Activated CD8-positive, alpha-beta T cell treated with anti-CD3 and anti-CD28 coated beads, Interleukin-2, amount 10 ng/mL, durations not matched to agents 7 days and 5 days (primary cell): Measurements from ENCODE around the gene HSD3B1. TPM values are rescaled to one million over a fixed set of nuclear protein-coding genes. Genes with fewer than 3 reads are reported as not detected.
"Not testable (repeated sequence)": the region's sequence is repeated elsewhere in the genome, so short reads cannot be mapped to it uniquely, and the experiment has no call there.

Source experiments
- ATAC-seq: fragments of 150-1000 bp; cut with Tn5 transposase; one replicate; pipeline ENCODE4 v1.10.0; 2021; ENCODE audit warnings: moderate library complexity
- CTCF ChIA-PET: fragments of 350-600 bp; sonication (Branson Sonifier 250); formaldehyde crosslinking; loops from one replicate; lab custom pipeline; 2021; ENCODE audit warnings: antibody characterized with exemption; lab: Charles Lee
- POLR2A ChIA-PET: fragments of 350-600 bp; sonication (Branson Sonifier 250); formaldehyde crosslinking; loops from one replicate; lab custom pipeline; 2021; ENCODE audit warnings: antibody characterized with exemption; lab: Charles Lee
- DNase-seq: peaks from one replicate; pipeline ENCODE4 v3.0.0-alpha.2; 2020
- H3K27ac Mint-ChIP-seq: one replicate; pipeline ENCODE4 v1.8.0; 2021; ENCODE audit warnings: mild to moderate bottlenecking, mixed read lengths
- H3K27me3 Mint-ChIP-seq: one replicate; pipeline ENCODE4 v1.8.0; 2021; ENCODE audit warnings: low read depth, mixed read lengths
- H3K36me3 Mint-ChIP-seq: one replicate; pipeline ENCODE4 v1.8.0; 2021; ENCODE audit warnings: low read depth, mixed read lengths
- H3K4me1 Mint-ChIP-seq: one replicate; pipeline ENCODE4 v1.8.0; 2021; ENCODE audit warnings: low read depth, mixed read lengths
- H3K4me3 Mint-ChIP-seq: one replicate; pipeline ENCODE4 v1.8.0; 2021; ENCODE audit warnings: mild to moderate bottlenecking, mixed read lengths
- H3K9me3 Mint-ChIP-seq: one replicate; pipeline ENCODE4 v1.8.0; 2022; ENCODE audit warnings: mixed read lengths; ENCODE audit not compliant: insufficient read depth
- total RNA-seq, 2 experiments: library from RNA; stranded (reverse); gene quantifications; one replicate each; pipeline ENCODE4 v1.2.3, GENCODE V29; 2021

The HSD3B1 gene
- total RNA-seq, 2 experiments from 2014 or later = not detected

GRCh38 chr1:119544165-119544762, 37.3 kb downstream of the HSD3B1 start:
- ATAC-seq = no peak
- Mint-ChIP-seq H3K4me3 (no peak overlapping the region), H3K4me1 (no peaks in the 10 kb centered on the region), H3K36me3 (no peaks in the 10 kb centered on the region), H3K27me3 (peaks cover 11% of the 10 kb centered on the region), H3K27ac (no peak overlapping the region), H3K9me3 (no peaks in the 10 kb centered on the region)
- POLR2A ChIA-PET = no interaction called here
- CTCF ChIA-PET = interaction anchor here (1.5 kb wide), 2 partner anchors 12 to 15 kb away, joined by 4 read pairs; no protein-coding TSS in a partner anchor
- DNase-seq = no peak

GRCh38 chr1:119546641-119547040, 39.6 kb downstream of the HSD3B1 start:
- no peak overlapping the region for H3K4me3 Mint-ChIP-seq
- peaks cover 11% of the 10 kb centered on the region for H3K27me3 Mint-ChIP-seq
- no peaks in the 10 kb centered on the region for H3K9me3 Mint-ChIP-seq
- POLR2A ChIA-PET = no interaction called here
- no peaks in the 10 kb centered on the region for H3K36me3 Mint-ChIP-seq
- DNase-seq (no peak), ATAC-seq (no peak)
- H3K27ac Mint-ChIP-seq = no peak overlapping the region
- CTCF ChIA-PET = no interaction called here
- H3K4me1 Mint-ChIP-seq = no peaks in the 10 kb centered on the region

- H3K9me3 Mint-ChIP-seq = no peaks in the 10 kb centered on the region
- no peak overlapping the region for H3K4me3 Mint-ChIP-seq
- no peaks in the 10 kb centered on the region for H3K36me3 Mint-ChIP-seq
- no peak overlapping the region for H3K27ac Mint-ChIP-seq
- POLR2A ChIA-PET = interaction anchor here (0.6 kb wide), 1 partner anchor 43 kb away, joined by 3 read pairs; no protein-coding TSS in a partner anchor
- H3K4me1 Mint-ChIP-seq = no peaks in the 10 kb centered on the region
- ATAC-seq = no peak
- no peak for DNase-seq
- CTCF ChIA-PET = no interaction called here
- peaks cover 10% of the 10 kb centered on the region for H3K27me3 Mint-ChIP-seq
Measured at GRCh38 chr1:119547306-119547705, 40.3 kb downstream of the HSD3B1 start.

- no peak for DNase-seq
- no peaks in the 10 kb centered on the region for H3K4me1 Mint-ChIP-seq
- H3K27ac Mint-ChIP-seq = no peak overlapping the region
- CTCF ChIA-PET = no interaction called here
- no peaks in the 10 kb centered on the region for H3K36me3 Mint-ChIP-seq
- H3K4me3 Mint-ChIP-seq = no peak overlapping the region
- H3K27me3 Mint-ChIP-seq = peaks cover 7% of the 10 kb centered on the region
- no peaks in the 10 kb centered on the region for H3K9me3 Mint-ChIP-seq
- POLR2A ChIA-PET = interaction anchor here (0.6 kb wide), 1 partner anchor 43 kb away, joined by 3 read pairs; no protein-coding TSS in a partner anchor
- no peak for ATAC-seq
Measured at GRCh38 chr1:119547805-119548204, 40.8 kb downstream of the HSD3B1 start.

GRCh38 chr1:119549719-119550132, 42.7 kb downstream of the HSD3B1 start:
- Mint-ChIP-seq H3K4me1 (no peaks in the 10 kb centered on the region), H3K27ac (no peak overlapping the region), H3K27me3 (peaks cover 2% of the 10 kb centered on the region), H3K36me3 (no peaks in the 10 kb centered on the region), H3K4me3 (no peak overlapping the region), H3K9me3 (no peaks in the 10 kb centered on the region)
- peak; percentile 25 for DNase-seq
- POLR2A ChIA-PET = no interaction called here
- no peak for ATAC-seq
- CTCF ChIA-PET = interaction anchor here (1.2 kb wide), 1 partner anchor 125 kb away, joined by 4 read pairs; no protein-coding TSS in a partner anchor

- Mint-ChIP-seq H3K27ac (no peak overlapping the region), H3K4me3 (no peak overlapping the region), H3K9me3 (no peaks in the 10 kb centered on the region), H3K27me3 (peaks cover 2% of the 10 kb centered on the region), H3K4me1 (no peaks in the 10 kb centered on the region), H3K36me3 (no peaks in the 10 kb centered on the region)
- CTCF ChIA-PET = interaction anchor here (1.2 kb wide), 1 partner anchor 124 kb away, joined by 4 read pairs; no protein-coding TSS in a partner anchor
- ATAC-seq (no peak), DNase-seq (no peak)
- POLR2A ChIA-PET = no interaction called here
Measured at GRCh38 chr1:119550381-119550780, 43.4 kb downstream of the HSD3B1 start.

- DNase-seq (no peak), ATAC-seq (no peak)
- Mint-ChIP-seq H3K9me3 (no peaks in the 10 kb centered on the region), H3K4me3 (no peak overlapping the region), H3K27me3 (peaks cover 2% of the 10 kb centered on the region), H3K27ac (no peak overlapping the region), H3K36me3 (no peaks in the 10 kb centered on the region), H3K4me1 (no peaks in the 10 kb centered on the region)
- ChIA-PET POLR2A (no interaction called here), CTCF (no interaction called here)
Measured at GRCh38 chr1:119551218-119551617, 44.2 kb downstream of the HSD3B1 start.

- H3K27ac Mint-ChIP-seq, H3K27me3 Mint-ChIP-seq, POLR2A ChIA-PET, H3K4me3 Mint-ChIP-seq, H3K9me3 Mint-ChIP-seq, DNase-seq, H3K4me1 Mint-ChIP-seq, ATAC-seq, CTCF ChIA-PET, H3K36me3 Mint-ChIP-seq: not testable (repeated sequence)
Measured at GRCh38 chr1:119552656-119553055, 45.6 kb downstream of the HSD3B1 start.

- ATAC-seq, H3K27ac Mint-ChIP-seq, H3K4me3 Mint-ChIP-seq, CTCF ChIA-PET, H3K4me1 Mint-ChIP-seq, DNase-seq, H3K36me3 Mint-ChIP-seq, H3K9me3 Mint-ChIP-seq, H3K27me3 Mint-ChIP-seq, POLR2A ChIA-PET: not testable (repeated sequence)
Measured at GRCh38 chr1:119553302-119554071, 46.5 kb downstream of the HSD3B1 start.

- Mint-ChIP-seq H3K9me3 (no peaks in the 10 kb centered on the region), H3K4me1 (no peaks in the 10 kb centered on the region), H3K27me3 (peaks cover 2% of the 10 kb centered on the region), H3K36me3 (no peaks in the 10 kb centered on the region), H3K27ac (no peak overlapping the region), H3K4me3 (no peak overlapping the region)
- ATAC-seq (no peak), DNase-seq (no peak)
- ChIA-PET POLR2A (no interaction called here), CTCF (no interaction called here)
Measured at GRCh38 chr1:119554183-119554582, 47.2 kb downstream of the HSD3B1 start.

- H3K4me1 Mint-ChIP-seq = no peaks in the 10 kb centered on the region
- H3K27me3 Mint-ChIP-seq = peaks cover 2% of the 10 kb centered on the region
- no peak overlapping the region for H3K4me3 Mint-ChIP-seq
- no peak for ATAC-seq
- ChIA-PET POLR2A (no interaction called here), CTCF (interaction anchor here (1.0 kb wide), 1 partner anchor 12 kb away, joined by 4 read pairs; no protein-coding TSS in a partner anchor)
- no peaks in the 10 kb centered on the region for H3K9me3 Mint-ChIP-seq
- no peak for DNase-seq
- H3K27ac Mint-ChIP-seq = no peak overlapping the region
- H3K36me3 Mint-ChIP-seq = no peaks in the 10 kb centered on the region
Measured at GRCh38 chr1:119556423-119556822, 49.4 kb downstream of the HSD3B1 start.

GRCh38 chr1:119560402-119560801, 53.4 kb downstream of the HSD3B1 start:
- H3K4me1 Mint-ChIP-seq, POLR2A ChIA-PET, CTCF ChIA-PET, ATAC-seq, H3K4me3 Mint-ChIP-seq, H3K27ac Mint-ChIP-seq, DNase-seq, H3K27me3 Mint-ChIP-seq, H3K9me3 Mint-ChIP-seq, H3K36me3 Mint-ChIP-seq: not testable (repeated sequence)
